Gastroesophageal sphincter (tissue), 4 donors: Measurements from ENCODE around the gene PRR5L. TPM values are rescaled to one million over a fixed set of nuclear protein-coding genes. Genes with fewer than 3 reads are reported as not detected.

Source experiments
- ATAC-seq: fragments of 150-250 bp; one replicate; pipeline ENCODE4 v1.9.1; 2016; ENCODE audit warnings: mild to moderate bottlenecking, moderate library complexity
- H3K27ac ChIP-seq, 4 donors: fragments of 200-600 bp; sonication (generic) in 3 of 4; 1 replicate in 3 of 4; 2 replicates in 1 of 4; pipeline ENCODE4 v1.5.1; 2016 to 2019
- H3K27me3 ChIP-seq: fragments of 200-600 bp; sonication (generic); one replicate; pipeline ENCODE4 v1.5.1; 2019
- H3K36me3 ChIP-seq, 2 donors: fragments of 200-600 bp; sonication (generic); one replicate each; pipeline ENCODE4 v1.5.1; 2019; ENCODE audit warnings: control low read depth in 1 of 2
- H3K4me1 ChIP-seq, 3 donors: fragments of 200-600 bp; sonication (generic); 1 replicate in 2 of 3; 2 replicates in 1 of 3; pipeline ENCODE4 v1.5.1; 2016 to 2019; ENCODE audit warnings: control low read depth in 2 of 3
- H3K4me3 ChIP-seq, 2 donors: fragments of 200-600 bp; sonication (generic); one replicate each; pipeline ENCODE4 v1.5.1; 2019; ENCODE audit warnings: mild to moderate bottlenecking in 1 of 2, moderate library complexity in 1 of 2
- H3K9me3 ChIP-seq, 3 donors: fragments of 200-600 bp; sonication (generic); one replicate each; pipeline ENCODE4 v1.5.1; 2017 to 2019; ENCODE audit warnings: control low read depth in 2 of 3
- EP300 ChIP-seq: sonication (generic); formaldehyde crosslinking; IDR thresholded peaks from one replicate; pipeline ENCODE4 v1.6.1; 2017; ENCODE audit warnings: antibody characterized with exemption, mild to moderate bottlenecking
- POLR2A ChIP-seq, 2 donors: fragments of 450-650 bp; IDR thresholded peaks; one replicate each; pipeline ENCODE4 v1.6.1; 2017; ENCODE audit warnings: antibody characterized with exemption in 2 of 2, mild to moderate bottlenecking in 2 of 2, moderate library complexity in 1 of 2
- POLR2AphosphoS5 ChIP-seq: sonication (generic); formaldehyde crosslinking; IDR thresholded peaks from one replicate; pipeline ENCODE4 v1.6.1; 2017; ENCODE audit warnings: antibody characterized with exemption
- WGBS, 2 donors: methylation state at CpG; one replicate each; pipeline ENCODE4 v1.1.5; 2018; ENCODE audit warnings: low coverage in 1 of 2; 5-methylcytosine and 5-hydroxymethylcytosine counted together
- total RNA-seq, 4 donors: library from RNA; depleted of rRNA; stranded (reverse); fragments of >200 nt; gene quantifications; one replicate each; pipeline ENCODE4 v1.1.0, GENCODE V29; 2016
- TF ChIP-seq, protein P1 (sequence below), 4 experiments: fragments of 200-600 bp in 2 of 4; fragments of 450-650 bp in 2 of 4; sonication (generic) in 1 of 4; IDR thresholded peaks; one replicate each; pipeline ENCODE4 v1.5.1; 2017 to 2019; ENCODE audit warnings: antibody characterized with exemption in 4 of 4, mild to moderate bottlenecking in 2 of 4, moderate library complexity in 2 of 4

Gene PRR5L
- total RNA-seq, 4 donors from 2014 or later: 2.8 to 9.7 (median 7.5) TPM

GRCh38 chr11:36381015-36381360 is 84.9 kb downstream of the PRR5L start:
- Histone ChIP-seq H3K9me3 (no peaks in the 10 kb centered on the region), H3K36me3 (no peaks in the 10 kb centered on the region), H3K4me3 (no peak overlapping the region), H3K27me3 (peaks cover 51% of the 10 kb centered on the region), H3K4me1 (peaks cover 0 to 22% (median 0%) of the 10 kb centered on the region in 3 donors), H3K27ac (no peak overlapping the region)
- no peak for ATAC-seq
- TF ChIP-seq, protein P1, sequence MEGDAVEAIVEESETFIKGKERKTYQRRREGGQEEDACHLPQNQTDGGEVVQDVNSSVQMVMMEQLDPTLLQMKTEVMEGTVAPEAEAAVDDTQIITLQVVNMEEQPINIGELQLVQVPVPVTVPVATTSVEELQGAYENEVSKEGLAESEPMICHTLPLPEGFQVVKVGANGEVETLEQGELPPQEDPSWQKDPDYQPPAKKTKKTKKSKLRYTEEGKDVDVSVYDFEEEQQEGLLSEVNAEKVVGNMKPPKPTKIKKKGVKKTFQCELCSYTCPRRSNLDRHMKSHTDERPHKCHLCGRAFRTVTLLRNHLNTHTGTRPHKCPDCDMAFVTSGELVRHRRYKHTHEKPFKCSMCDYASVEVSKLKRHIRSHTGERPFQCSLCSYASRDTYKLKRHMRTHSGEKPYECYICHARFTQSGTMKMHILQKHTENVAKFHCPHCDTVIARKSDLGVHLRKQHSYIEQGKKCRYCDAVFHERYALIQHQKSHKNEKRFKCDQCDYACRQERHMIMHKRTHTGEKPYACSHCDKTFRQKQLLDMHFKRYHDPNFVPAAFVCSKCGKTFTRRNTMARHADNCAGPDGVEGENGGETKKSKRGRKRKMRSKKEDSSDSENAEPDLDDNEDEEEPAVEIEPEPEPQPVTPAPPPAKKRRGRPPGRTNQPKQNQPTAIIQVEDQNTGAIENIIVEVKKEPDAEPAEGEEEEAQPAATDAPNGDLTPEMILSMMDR (IDR thresholded peaks at IDR 0.05): no peak
- TF ChIP-seq EP300 (no peak), POLR2AphosphoS5 (no peak), POLR2A (IDR thresholded peaks at IDR 0.05) (no peak)
- 72 to 89% methylated on average over 4 of the region's 4 CpGs for WGBS, 2 donors

- no peaks in the 10 kb centered on the region for H3K36me3 ChIP-seq
- H3K27ac ChIP-seq: no peak overlapping the region
- no peaks in the 10 kb centered on the region for H3K4me1 ChIP-seq
- ATAC-seq: no peak
- no peak overlapping the region for H3K4me3 ChIP-seq
- H3K27me3 ChIP-seq: peaks cover 34% of the 10 kb centered on the region
- H3K9me3 ChIP-seq: no peaks in the 10 kb centered on the region
- 100% methylated on average over 1 of the region's 1 CpG; no CpG with 5 or more reads in 1 of the 2 donors for WGBS, 2 donors
- TF ChIP-seq, protein P1 (IDR thresholded peaks at IDR 0.05): no peak
- TF ChIP-seq EP300 (no peak), POLR2A (IDR thresholded peaks at IDR 0.05) (no peak), POLR2AphosphoS5 (no peak)
Observed at GRCh38 chr11:36383195-36383594, 87.1 kb downstream of the PRR5L start.

DNA sequence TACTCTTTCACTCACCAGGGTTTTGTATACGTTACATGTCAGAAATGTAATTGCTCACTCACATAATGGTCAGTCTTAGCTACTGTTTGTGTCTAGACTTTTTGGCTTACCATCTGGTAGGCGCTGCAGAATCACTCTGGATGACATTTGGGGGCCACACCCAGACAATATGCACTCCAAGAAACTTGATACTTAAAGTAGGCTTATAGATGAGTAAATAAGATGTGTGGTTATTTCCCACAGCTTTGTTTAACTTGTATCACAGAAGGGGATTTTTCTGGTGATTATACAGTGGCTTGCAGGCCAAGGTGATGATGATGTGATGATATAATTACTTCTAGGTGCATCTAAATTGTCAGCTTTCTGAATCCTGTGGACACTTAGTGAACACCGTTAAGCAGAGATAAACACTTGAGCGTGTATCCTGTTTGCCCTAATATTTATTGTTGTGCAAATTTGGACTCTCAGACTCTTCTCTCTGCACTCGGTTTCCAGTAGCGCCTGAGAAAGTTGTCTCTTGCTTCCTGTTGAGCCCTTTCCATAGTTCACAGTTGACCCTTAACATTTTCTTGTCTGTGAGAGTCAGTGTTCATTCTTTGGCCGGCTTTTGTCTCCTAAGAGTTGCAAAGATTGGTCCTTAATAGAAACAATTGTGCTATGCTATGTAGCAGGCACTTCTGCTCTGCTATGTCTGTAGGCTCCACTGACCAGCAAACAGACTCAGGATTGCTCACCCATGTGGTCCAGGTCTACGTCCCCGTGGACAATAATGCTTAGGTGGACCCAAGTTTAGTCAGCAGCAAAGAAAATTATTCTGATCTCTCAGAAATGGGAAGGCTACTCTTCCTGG is 89.3 kb downstream of the PRR5L start:
- TF ChIP-seq EP300 (no peak), POLR2AphosphoS5 (no peak), POLR2A (IDR thresholded peaks at IDR 0.05) (no peak)
- TF ChIP-seq, protein P1 (IDR thresholded peaks at IDR 0.05): no peak
- H3K27me3 ChIP-seq: peaks cover 14% of the 10 kb centered on the region
- no peak for ATAC-seq
- 20 to 41% methylated on average over 4 to 8 of the region's 9 CpGs for WGBS, 2 donors
- no peak overlapping the region for H3K4me3 ChIP-seq
- H3K36me3 ChIP-seq: no peaks in the 10 kb centered on the region
- H3K4me1 ChIP-seq: no peaks in the 10 kb centered on the region
- no peak overlapping the region for H3K27ac ChIP-seq
- H3K9me3 ChIP-seq: no peaks in the 10 kb centered on the region

- whole genome bisulfite sequencing, 2 donors: 46 to 79% methylated on average over 3 of the region's 3 CpGs
- Histone ChIP-seq H3K4me1 (no peaks in the 10 kb centered on the region), H3K36me3 (no peaks in the 10 kb centered on the region), H3K27me3 (peaks cover 14% of the 10 kb centered on the region), H3K4me3 (no peak overlapping the region), H3K27ac (no peak overlapping the region), H3K9me3 (no peaks in the 10 kb centered on the region)
- no peak for ATAC-seq
- no peak for TF ChIP-seq EP300
- TF ChIP-seq POLR2AphosphoS5: no peak
- TF ChIP-seq POLR2A (IDR thresholded peaks at IDR 0.05): no peak
- TF ChIP-seq, protein P1 (IDR thresholded peaks at IDR 0.05): no peak
Observed at GRCh38 chr11:36386411-36386810, 90.3 kb downstream of the PRR5L start.

- Histone ChIP-seq H3K27ac (no peak overlapping the region), H3K36me3 (no peaks in the 10 kb centered on the region), H3K4me1 (no peaks in the 10 kb centered on the region), H3K9me3 (no peaks in the 10 kb centered on the region), H3K27me3 (peaks cover 4% of the 10 kb centered on the region), H3K4me3 (no peak overlapping the region)
- 90% methylated on average over 2 of the region's 2 CpGs for WGBS, 2 donors
- TF ChIP-seq EP300: no peak
- TF ChIP-seq POLR2A (IDR thresholded peaks at IDR 0.05): no peak
- TF ChIP-seq, protein P1 (IDR thresholded peaks at IDR 0.05): no peak
- no peak for TF ChIP-seq POLR2AphosphoS5
- no peak for ATAC-seq
Observed at GRCh38 chr11:36388071-36388470, 92.0 kb downstream of the PRR5L start.
